DND-41 (cell line): ENCODE data around the gene PRMT3.

Experiments used
- ATAC-seq: fragments of 200-7000 bp; cut with Tn5 transposase; 3 replicates; pipeline ENCODE4 v1.9.1; 2021; ENCODE audit warnings: low read depth; ENCODE audit not compliant: insufficient read depth
- DNase-seq: peaks from one replicate; pipeline ENCODE4 v3.0.0-alpha.2; 2020
- H2AFZ ChIP-seq: 2 replicates; pipeline ENCODE4 v1.6.0; 2012; ENCODE audit warnings: low read depth, low read length
- H3K27ac ChIP-seq: 2 replicates; pipeline ENCODE4 v1.5.1; 2012; ENCODE audit warnings: low read length, inconsistent platforms
- H3K27me3 ChIP-seq: fragments of 200-600 bp; sonication (generic); 2 replicates; pipeline ENCODE4 v1.6.0; 2012; ENCODE audit warnings: low read length, mild to moderate bottlenecking, inconsistent platforms; ENCODE audit not compliant: insufficient read depth, poor library complexity
- H3K36me3 ChIP-seq: 2 replicates; pipeline ENCODE4 v1.5.1; 2012; ENCODE audit warnings: low read length, inconsistent platforms; ENCODE audit not compliant: insufficient read depth
- H3K4me1 ChIP-seq: 2 replicates; pipeline ENCODE4 v1.5.1; 2012; ENCODE audit warnings: mild to moderate bottlenecking, low read length; ENCODE audit not compliant: insufficient read depth
- H3K4me2 ChIP-seq: 2 replicates; pipeline ENCODE4 v1.6.0; 2012; ENCODE audit warnings: mild to moderate bottlenecking, moderate library complexity, low read length, inconsistent platforms; ENCODE audit not compliant: insufficient read depth
- H3K4me3 ChIP-seq, 2 experiments: fragments of 200-600 bp in 1 of 2; shearing (Covaris generic) in 1 of 2; 2 replicates each; pipeline ENCODE4 v1.5.1; 2012 to 2016; ENCODE audit warnings: inconsistent platforms in 2 of 2, low read length in 2 of 2, mild to moderate bottlenecking in 2 of 2, low read depth in 1 of 2, moderate library complexity in 1 of 2
- H3K79me2 ChIP-seq: 2 replicates; pipeline ENCODE4 v1.6.0; 2012; ENCODE audit warnings: low read length, inconsistent platforms; ENCODE audit not compliant: insufficient read depth
- H3K9ac ChIP-seq: 2 replicates; pipeline ENCODE4 v1.6.0; 2012; ENCODE audit warnings: low read depth, mild to moderate bottlenecking, inconsistent platforms, low read length, moderate library complexity
- H3K9me3 ChIP-seq: 2 replicates; pipeline ENCODE4 v1.5.1; 2012; ENCODE audit warnings: low read length, moderate library complexity, mild to moderate bottlenecking, inconsistent platforms; ENCODE audit not compliant: insufficient read depth, severe bottlenecking
- H4K20me1 ChIP-seq: 2 replicates; pipeline ENCODE4 v1.6.0; 2012; ENCODE audit warnings: low read length; ENCODE audit not compliant: insufficient read depth
- CTCF ChIP-seq: IDR thresholded peaks from 2 replicates; pipeline ENCODE4 v1.5.1; 2012; ENCODE audit warnings: borderline replicate concordance, low read length, moderate library complexity, mild to moderate bottlenecking; ENCODE audit not compliant: poor library complexity, severe bottlenecking; ENCODE audit errors: extremely low read depth
- EZH2 ChIP-seq: IDR thresholded peaks from 3 replicates; pipeline ENCODE4 v1.6.1; 2012; ENCODE audit warnings: borderline replicate concordance, low read depth, mild to moderate bottlenecking, moderate library complexity, low read length, inconsistent platforms; ENCODE audit not compliant: severe bottlenecking

The PRMT3 gene

GRCh38 chr11:20368438-20368837 is 19.1 kb upstream of the PRMT3 start:
- Histone ChIP-seq H2AFZ (no peak overlapping the region), H3K27me3 (peaks cover 3% of the 10 kb centered on the region), H3K4me2 (no peak overlapping the region), H3K36me3 (no peaks in the 10 kb centered on the region), H3K4me3 (no peak overlapping the region), H3K9ac (no peak overlapping the region), H3K27ac (no peak overlapping the region), H3K4me1 (no peaks in the 10 kb centered on the region), H4K20me1 (no peaks in the 10 kb centered on the region), H3K9me3 (no peaks in the 10 kb centered on the region), H3K79me2 (no peaks in the 10 kb centered on the region)
- no peak for ATAC-seq
- TF ChIP-seq EZH2, result no peak
- no peak for TF ChIP-seq CTCF
- no peak for DNase-seq

GRCh38 chr11:20369826-20370225 is 17.7 kb upstream of the PRMT3 start:
- Histone ChIP-seq H3K9ac (no peak overlapping the region), H3K4me2 (no peak overlapping the region), H3K79me2 (no peaks in the 10 kb centered on the region), H3K4me1 (no peaks in the 10 kb centered on the region), H2AFZ (no peak overlapping the region), H3K9me3 (no peaks in the 10 kb centered on the region), H3K36me3 (no peaks in the 10 kb centered on the region), H3K27me3 (peaks cover 3% of the 10 kb centered on the region), H4K20me1 (no peaks in the 10 kb centered on the region), H3K4me3 (no peak overlapping the region), H3K27ac (no peak overlapping the region)
- TF ChIP-seq EZH2, result no peak
- no peak for TF ChIP-seq CTCF
- DNase-seq, result no peak
- no peak for ATAC-seq

DNA sequence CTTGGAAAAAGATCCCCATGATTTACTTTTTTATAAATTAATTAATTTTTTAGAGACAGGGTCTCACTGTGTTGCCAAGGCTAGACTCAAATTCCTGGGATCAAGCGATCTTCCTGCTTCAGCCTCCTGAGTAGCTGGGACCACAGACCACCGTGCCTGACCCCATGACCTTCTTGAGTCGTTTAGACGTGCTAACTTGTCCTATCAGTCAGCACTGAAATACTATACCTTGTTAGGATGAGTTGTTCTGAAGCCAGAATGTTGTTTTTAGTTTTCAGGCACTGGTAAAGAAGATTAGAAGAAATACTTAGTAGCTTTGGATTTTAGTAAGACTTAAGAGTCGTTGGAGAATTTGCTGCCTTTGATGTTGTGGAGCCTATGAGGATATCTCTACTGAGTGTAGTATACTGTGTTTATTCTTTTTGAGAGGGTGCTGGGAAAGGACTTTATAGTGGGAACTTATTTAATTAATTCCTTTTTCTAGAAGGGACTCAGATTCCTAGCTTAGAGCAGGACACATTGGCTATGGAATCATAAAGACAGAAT is 15.4 kb upstream of the PRMT3 start:
- H3K36me3 ChIP-seq, result no peaks in the 10 kb centered on the region
- no peaks in the 10 kb centered on the region for H3K9me3 ChIP-seq
- no peak for TF ChIP-seq EZH2
- TF ChIP-seq CTCF, result no peak
- no peak overlapping the region for H3K4me2 ChIP-seq
- no peak overlapping the region for H3K9ac ChIP-seq
- H2AFZ ChIP-seq, result no peak overlapping the region
- no peak for DNase-seq
- H3K4me3 ChIP-seq, result no peak overlapping the region
- H3K27ac ChIP-seq, result no peak overlapping the region
- H4K20me1 ChIP-seq, result no peaks in the 10 kb centered on the region
- H3K4me1 ChIP-seq, result no peaks in the 10 kb centered on the region
- no peaks in the 10 kb centered on the region for H3K79me2 ChIP-seq
- ATAC-seq, result no peak
- H3K27me3 ChIP-seq, result peaks cover 3% of the 10 kb centered on the region

- Histone ChIP-seq H3K9me3 (no peaks in the 10 kb centered on the region), H3K4me3 (no peak overlapping the region), H4K20me1 (no peaks in the 10 kb centered on the region), H3K4me1 (no peaks in the 10 kb centered on the region), H3K9ac (no peak overlapping the region), H3K4me2 (no peak overlapping the region), H3K79me2 (no peaks in the 10 kb centered on the region), H3K36me3 (no peaks in the 10 kb centered on the region), H2AFZ (no peak overlapping the region), H3K27ac (no peak overlapping the region), H3K27me3 (peaks cover 5% of the 10 kb centered on the region)
- no peak for DNase-seq
- TF ChIP-seq EZH2, result no peak
- TF ChIP-seq CTCF, result no peak
- ATAC-seq, result no peak
Observed at GRCh38 chr11:20373147-20373546, 14.4 kb upstream of the PRMT3 start.
